HepG2 (cell line): ENCODE data around the gene AKAP9. TPM values are rescaled to one million over a fixed set of nuclear protein-coding genes. Genes with fewer than 3 reads are reported as not detected.

Experiments
- ATAC-seq: fragments of 200-7000 bp; cut with Tn5 transposase; 3 replicates; pipeline ENCODE4 v1.9.1; 2020; ENCODE audit warnings: mild to moderate bottlenecking, moderate library complexity
- BruUV-seq: library from RNA; stranded (reverse); fragments of 400-500 nt; replicated peaks from 2 replicates; lab custom pipeline; 2021; lab: Mats Ljungman, UMichigan
- CTCF ChIA-PET: fragments of 300-600 bp; formaldehyde crosslinking; extraction: SDS; loops from one replicate; lab custom pipeline; 2021; ENCODE audit warnings: low total read pairs, inconsistent platforms, low intra/inter-chr PET ratio; lab: Yijun Ruan, JAX
- POLR2A ChIA-PET: fragments of 350-600 bp; sonication (Branson Sonifier 250); formaldehyde crosslinking; loops from one replicate; lab custom pipeline; 2020; ENCODE audit warnings: antibody characterized with exemption, inconsistent platforms; lab: Yijun Ruan, JAX
- DNase-seq: peaks from one replicate; pipeline ENCODE4 v3.0.0-alpha.2; 2015; ENCODE audit warnings: low spot score
- FAIRE-seq: peaks from 3 replicates; lab custom pipeline; 2011; peaks lifted over from hg19 to GRCh38; lab: Jason Lieb, UNC
- H2AFZ ChIP-seq: one replicate; pipeline ENCODE4 v1.6.1; 2011; ENCODE audit warnings: low read length, inconsistent platforms
- H3K27ac ChIP-seq: fragments of 300-600 bp; 3 replicates; pipeline ENCODE4 v1.8.0; 2011; ENCODE audit warnings: mixed run types, mild to moderate bottlenecking, mixed read lengths, low read length, inconsistent platforms; ENCODE audit not compliant: insufficient read depth; ENCODE audit errors: extremely low read length
- H3K27me3 ChIP-seq, 2 experiments: fragments of 200-600 bp in 1 of 2; 2 replicates in 1 of 2; 3 replicates in 1 of 2; pipeline versions ENCODE4 v1.6.0 to v1.8.0; 2011; ENCODE audit warnings: low read length in 2 of 2, mild to moderate bottlenecking in 2 of 2, moderate library complexity in 2 of 2, inconsistent platforms in 1 of 2; ENCODE audit not compliant: insufficient read depth in 2 of 2, control insufficient read depth in 1 of 2
- H3K36me3 ChIP-seq, 2 experiments: fragments of 200-600 bp in 1 of 2; replicated peaks in 1 of 2; 2 replicates in 1 of 2; 3 replicates in 1 of 2; pipeline versions ENCODE4 v1.5.1 to v1.8.0; 2011; ENCODE audit warnings: low read length in 2 of 2, inconsistent platforms in 1 of 2; ENCODE audit not compliant: insufficient read depth in 2 of 2, control insufficient read depth in 1 of 2
- H3K4me1 ChIP-seq: 2 replicates; pipeline ENCODE4 v1.5.1; 2012; ENCODE audit warnings: low read length, inconsistent platforms; ENCODE audit not compliant: insufficient read depth
- H3K4me2 ChIP-seq: 2 replicates; pipeline ENCODE4 v1.6.0; 2011; ENCODE audit warnings: low read depth, low read length, inconsistent platforms
- H3K4me3 ChIP-seq, 3 experiments: fragments of 200-600 bp in 1 of 3; sonication (generic), shearing (Covaris generic) in 1 of 3; replicated peaks in 1 of 3; 2 replicates each; pipeline ENCODE4 v1.5.1; 2011 to 2016; ENCODE audit warnings: low read length in 3 of 3, inconsistent platforms in 2 of 3, low read depth in 2 of 3, mild to moderate bottlenecking in 2 of 3, control low read depth in 1 of 3, mixed read lengths in 1 of 3; ENCODE audit not compliant: insufficient read depth in 1 of 3
- H3K79me2 ChIP-seq: one replicate; pipeline ENCODE4 v1.6.1; 2011; ENCODE audit warnings: low read length, inconsistent platforms; ENCODE audit not compliant: insufficient read depth
- H3K9ac ChIP-seq: 2 replicates; pipeline ENCODE4 v1.6.0; 2011; ENCODE audit warnings: mild to moderate bottlenecking, low read depth, low read length, inconsistent platforms; ENCODE audit not compliant: insufficient read depth
- H3K9me3 ChIP-seq: 2 replicates; pipeline ENCODE4 v1.5.1; 2012; ENCODE audit warnings: mild to moderate bottlenecking, low read length
- H4K20me1 ChIP-seq: 2 replicates; pipeline ENCODE4 v1.6.0; 2011; ENCODE audit warnings: inconsistent platforms, mild to moderate bottlenecking, low read length, moderate library complexity; ENCODE audit not compliant: insufficient read depth
- ATF2 ChIP-seq: sonication (generic); formaldehyde crosslinking; IDR thresholded peaks from 2 replicates; pipeline ENCODE4 v1.4.0; 2020; ENCODE audit warnings: missing genetic modification reagents
- CEBPZ ChIP-seq: IDR thresholded peaks from 2 replicates; pipeline ENCODE4 v1.6.1; 2012; ENCODE audit warnings: low read length, improper control_type of control experiment
- FOXO4 ChIP-seq: sonication (generic); formaldehyde crosslinking; conservative IDR thresholded peaks from 2 replicates; pipeline ENCODE4 v1.8.1; 2023; ENCODE audit warnings: missing genetic modification reagents
- JARID2 ChIP-seq: sonication (generic); formaldehyde crosslinking; IDR thresholded peaks from 2 replicates; pipeline ENCODE4 v1.8.1; 2023; ENCODE audit warnings: missing genetic modification reagents, inconsistent platforms; ENCODE audit not compliant: insufficient replicate concordance
- RARG ChIP-seq: sonication (generic); formaldehyde crosslinking; IDR thresholded peaks from 2 replicates; pipeline ENCODE4 v1.4.0; 2020; ENCODE audit warnings: low read depth, mild to moderate bottlenecking, missing genetic modification reagents
- THRA ChIP-seq: sonication (generic); formaldehyde crosslinking; IDR thresholded peaks from 2 replicates; pipeline ENCODE4 v1.4.0; 2020; ENCODE audit warnings: missing genetic modification reagents, borderline replicate concordance
- ZBTB38 ChIP-seq: sonication (generic); formaldehyde crosslinking; IDR thresholded peaks from 2 replicates; pipeline ENCODE4 v1.5.1; 2020; ENCODE audit warnings: mild to moderate bottlenecking, missing genetic modification reagents
- ZNF207 ChIP-seq: fragments of 450-650 bp; IDR thresholded peaks from 2 replicates; pipeline ENCODE4 v1.6.1; 2016; ENCODE audit warnings: antibody characterized with exemption, borderline replicate concordance
- ZNF382 ChIP-seq: sonication (generic); formaldehyde crosslinking; IDR thresholded peaks from 2 replicates; pipeline ENCODE4 v1.5.0; 2020; ENCODE audit warnings: missing genetic modification reagents, mild to moderate bottlenecking, borderline replicate concordance
- ZNF543 ChIP-seq: sonication (generic); formaldehyde crosslinking; IDR thresholded peaks from 2 replicates; pipeline ENCODE4 v1.4.0; 2020; ENCODE audit warnings: mild to moderate bottlenecking, missing genetic modification reagents
- ZNF644 ChIP-seq: IDR thresholded peaks from 2 replicates; pipeline ENCODE4 v1.6.1; 2016; ENCODE audit warnings: low read depth
- ZNF660 ChIP-seq: sonication (generic); formaldehyde crosslinking; IDR thresholded peaks from 2 replicates; pipeline ENCODE4 v1.5.1; 2020; ENCODE audit warnings: mild to moderate bottlenecking, low read depth, missing genetic modification reagents, borderline replicate concordance
- WGBS: methylation state at CpG from one replicate; pipeline ENCODE4 v1.1.6; 2017; ENCODE audit warnings: low lambda C conversion rate; 5-methylcytosine and 5-hydroxymethylcytosine counted together
- in situ Hi-C: cut with HindIII; loops from 2 replicates; pipeline ENCODE4 v1.10.0; 2017; ENCODE audit warnings: low pct_unique_long_range_greater_than_20kb; ENCODE audit not compliant: extremely low pct_ligation_motif_present
- intact Hi-C: fragments of 100-400 bp; cut with micrococcal nuclease; formaldehyde crosslinking; loops from one replicate; pipeline ENCODE4 v1.10.0; 2022; ENCODE audit not compliant: unreplicated experiment
- polyA plus RNA-seq, 8 experiments: library from polyadenylated mRNA; depleted of rRNA in 3 of 8; stranded (reverse) in 7 of 8; unstranded in 1 of 8; fragments of >200 nt; fragmentation: Illumina TruSeq in 4 of 8; extraction: Trizol in 4 of 8; gene quantifications; 2 replicates each; pipeline versions ENCODE4 v1.2.1 to v1.2.3, GENCODE V29; 2011 to 2016; ENCODE audit warnings: low read depth in 4 of 8, missing spikeins in 1 of 8, mixed read lengths in 1 of 8; ENCODE audit not compliant: insufficient read depth in 1 of 8
- total RNA-seq, 5 experiments: library from RNA; depleted of rRNA; stranded (reverse); fragments of >200 nt; fragmentation: Illumina TruSeq; extraction: Trizol; gene quantifications; 2 replicates each; pipeline ENCODE4 v1.2.3, GENCODE V29; 2016; ENCODE audit warnings: low read depth in 1 of 5
- TF ChIP-seq, protein P1 (sequence below): sonication (generic); formaldehyde crosslinking; IDR thresholded peaks from 2 replicates; pipeline ENCODE4 v1.8.0; 2022; ENCODE audit warnings: missing genetic modification reagents, mild to moderate bottlenecking, borderline replicate concordance
- TF ChIP-seq, protein P2 (sequence below): sonication (generic); formaldehyde crosslinking; IDR thresholded peaks from 2 replicates; pipeline ENCODE4 v1.8.0; 2022; ENCODE audit warnings: mild to moderate bottlenecking, missing genetic modification reagents, moderate library complexity

AKAP9 gene
- total and polyA plus RNA-seq, 2 of the 13 experiments (the other 11 are each of a cell fraction or from before 2014, with no cell fraction given): 27.6 to 33.1 TPM

GRCh38 chr7:92028226-92028625, 87.6 kb downstream of the AKAP9 start (continued):
- no peak for TF ChIP-seq ATF2 (CRISPR knock-in tag)
- no peak for TF ChIP-seq FOXO4 (CRISPR knock-in tag)
- TF ChIP-seq ZNF660 (CRISPR knock-in tag): no peak
- no peak for TF ChIP-seq ZNF207
- TF ChIP-seq JARID2 (CRISPR knock-in tag): no peak
- no peak for TF ChIP-seq RARG
- no peak for TF ChIP-seq ZNF382
- TF ChIP-seq, all 625 proteins: peak for 0

- ChIA-PET POLR2A (no interaction called here), CTCF (no interaction called here)
- Histone ChIP-seq H3K27me3 (no peaks in the 10 kb centered on the region), H3K4me2 (no peak overlapping the region), H3K4me1 (no peaks in the 10 kb centered on the region), H3K27ac (peak overlapping the region; percentile 8), H2AFZ (no peak overlapping the region), H3K79me2 (no peaks in the 10 kb centered on the region), H3K9me3 (no peaks in the 10 kb centered on the region), H3K4me3 (no peak overlapping the region), H3K9ac (no peak overlapping the region), H3K36me3 (peaks cover 2 to 17% of the 10 kb centered on the region in 2 experiments), H4K20me1 (no peaks in the 10 kb centered on the region)
- no peak for FAIRE-seq
- 94% methylated on average over 1 of the region's 1 CpG for WGBS
- no peak for DNase-seq
- no TSS peak for BruUV-seq
- in situ Hi-C loops: no loop called here
- intact Hi-C loops: no loop called here
- ATAC-seq: no peak
- TF ChIP-seq ZBTB38 (CRISPR knock-in tag): no peak
- TF ChIP-seq, protein P1, sequence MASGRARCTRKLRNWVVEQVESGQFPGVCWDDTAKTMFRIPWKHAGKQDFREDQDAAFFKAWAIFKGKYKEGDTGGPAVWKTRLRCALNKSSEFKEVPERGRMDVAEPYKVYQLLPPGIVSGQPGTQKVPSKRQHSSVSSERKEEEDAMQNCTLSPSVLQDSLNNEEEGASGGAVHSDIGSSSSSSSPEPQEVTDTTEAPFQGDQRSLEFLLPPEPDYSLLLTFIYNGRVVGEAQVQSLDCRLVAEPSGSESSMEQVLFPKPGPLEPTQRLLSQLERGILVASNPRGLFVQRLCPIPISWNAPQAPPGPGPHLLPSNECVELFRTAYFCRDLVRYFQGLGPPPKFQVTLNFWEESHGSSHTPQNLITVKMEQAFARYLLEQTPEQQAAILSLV (CRISPR knock-in tag): no peak
- TF ChIP-seq, protein P2, sequence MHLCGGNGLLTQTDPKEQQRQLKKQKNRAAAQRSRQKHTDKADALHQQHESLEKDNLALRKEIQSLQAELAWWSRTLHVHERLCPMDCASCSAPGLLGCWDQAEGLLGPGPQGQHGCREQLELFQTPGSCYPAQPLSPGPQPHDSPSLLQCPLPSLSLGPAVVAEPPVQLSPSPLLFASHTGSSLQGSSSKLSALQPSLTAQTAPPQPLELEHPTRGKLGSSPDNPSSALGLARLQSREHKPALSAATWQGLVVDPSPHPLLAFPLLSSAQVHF (CRISPR knock-in tag): no peak
- TF ChIP-seq ZNF644 (CRISPR knock-in tag): no peak
- TF ChIP-seq CEBPZ: no peak
- TF ChIP-seq THRA (CRISPR knock-in tag): no peak
- TF ChIP-seq ZNF543 (CRISPR knock-in tag): no peak
Measured at GRCh38 chr7:92028686-92029085, 88.0 kb downstream of the AKAP9 start.
